Stimulated activated CD4-positive, alpha-beta T cell treated with anti-CD3 and anti-CD28 coated beads, TNF-alpha, amount 100 ng/mL, for 4 hours (primary cell): Measurements from ENCODE around the gene ITGA2.

Experiments used
- DNase-seq, 3 experiments: peaks; one replicate each; pipeline ENCODE4 v3.0.0-alpha.2; 2020; ENCODE audit warnings: low read depth in 3 of 3

The ITGA2 gene

DNA sequence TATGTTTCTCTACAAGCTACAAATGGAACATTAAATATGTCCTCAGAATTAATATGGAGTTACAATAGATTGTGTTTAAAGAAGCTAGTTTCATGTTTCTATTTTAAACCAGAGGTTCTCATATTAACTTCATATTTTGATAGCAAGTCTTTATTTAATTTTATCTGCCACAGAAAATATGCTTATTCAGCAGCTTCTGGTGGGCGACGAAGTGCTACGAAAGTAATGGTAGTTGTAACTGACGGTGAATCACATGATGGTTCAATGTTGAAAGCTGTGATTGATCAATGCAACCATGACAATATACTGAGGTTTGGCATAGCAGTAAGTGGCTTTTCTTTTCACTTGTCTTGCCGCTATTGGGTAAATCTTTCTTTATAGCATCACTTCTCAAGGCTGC, 66.2 kb downstream of the ITGA2 start:
- no peak for DNase-seq

DNA sequence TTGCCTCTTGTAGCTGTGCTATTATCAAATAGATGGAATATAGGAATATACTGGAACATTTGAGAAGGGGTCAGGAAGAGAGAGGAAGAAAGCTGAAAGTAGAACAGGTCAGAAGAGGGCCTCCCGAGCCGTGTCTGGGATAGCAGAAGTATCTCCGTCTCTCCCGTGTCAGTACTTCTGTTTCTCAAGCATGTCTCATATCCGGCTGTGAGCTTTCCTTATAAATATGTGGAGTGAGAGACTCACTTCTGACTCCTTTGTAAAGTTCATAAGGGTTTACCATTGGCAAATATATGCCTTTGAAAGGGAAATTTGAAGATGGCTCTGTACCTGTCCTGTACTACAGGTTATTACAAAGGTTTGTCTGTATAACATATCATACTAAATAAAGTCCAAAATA, 70.1 kb downstream of the ITGA2 start:
- no peak for DNase-seq

DNA sequence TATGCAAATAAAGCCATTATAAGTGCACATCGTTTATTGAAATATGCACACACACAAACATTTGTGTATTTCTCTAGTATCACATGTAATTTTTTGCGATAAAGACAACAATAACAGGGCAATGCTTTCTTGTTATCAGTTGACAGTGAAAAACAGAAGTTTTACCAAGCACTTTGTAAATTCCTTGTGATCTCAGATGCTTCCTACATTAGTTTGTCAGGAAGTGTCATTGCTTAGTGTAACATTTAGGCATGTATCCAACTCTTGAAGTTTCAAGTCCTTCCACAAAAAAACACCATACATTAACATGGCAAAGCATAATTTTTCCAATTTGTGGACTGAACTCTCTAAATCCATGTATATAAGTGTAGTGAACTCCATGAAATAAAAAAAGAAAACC, 74.0 kb downstream of the ITGA2 start:
- DNase-seq = no peak

DNA sequence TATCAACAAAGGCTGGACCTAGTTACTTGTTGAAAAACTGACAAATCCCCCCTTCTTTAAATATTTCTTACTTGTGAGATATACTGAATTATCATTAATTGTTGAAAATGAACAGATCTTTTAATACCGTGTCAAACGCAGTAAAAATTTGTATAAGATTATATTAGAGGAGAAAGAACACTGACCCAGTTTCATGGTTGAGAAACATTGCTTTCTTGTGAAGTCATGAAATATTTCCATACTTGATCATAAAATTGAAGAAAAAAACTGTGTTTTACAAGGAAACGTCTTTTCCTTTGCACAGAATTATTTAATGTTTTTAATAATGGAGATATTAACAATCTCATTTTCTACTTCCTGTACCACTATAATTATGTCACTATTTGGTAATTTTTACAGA, 74.6 kb downstream of the ITGA2 start:
- no peak for DNase-seq

DNA sequence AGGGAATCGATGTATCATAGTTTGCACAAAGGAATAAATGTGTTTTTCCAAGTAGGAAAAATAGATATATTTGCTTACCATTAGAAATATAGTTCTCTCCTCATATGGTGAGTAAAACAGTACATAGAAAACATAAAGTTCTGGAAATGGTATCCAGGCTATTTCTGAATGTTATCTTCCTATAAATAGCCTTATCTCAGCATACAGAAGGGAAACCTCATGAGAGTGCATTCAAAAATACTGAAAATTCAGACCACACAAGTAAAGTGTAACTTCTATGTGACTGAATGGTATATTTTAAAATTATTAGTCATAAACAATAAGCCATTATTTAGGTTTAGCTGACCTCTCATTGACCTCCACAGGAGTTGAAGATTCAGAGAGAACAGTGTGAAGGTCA, 76.9 kb downstream of the ITGA2 start:
- DNase-seq = no peak

DNA sequence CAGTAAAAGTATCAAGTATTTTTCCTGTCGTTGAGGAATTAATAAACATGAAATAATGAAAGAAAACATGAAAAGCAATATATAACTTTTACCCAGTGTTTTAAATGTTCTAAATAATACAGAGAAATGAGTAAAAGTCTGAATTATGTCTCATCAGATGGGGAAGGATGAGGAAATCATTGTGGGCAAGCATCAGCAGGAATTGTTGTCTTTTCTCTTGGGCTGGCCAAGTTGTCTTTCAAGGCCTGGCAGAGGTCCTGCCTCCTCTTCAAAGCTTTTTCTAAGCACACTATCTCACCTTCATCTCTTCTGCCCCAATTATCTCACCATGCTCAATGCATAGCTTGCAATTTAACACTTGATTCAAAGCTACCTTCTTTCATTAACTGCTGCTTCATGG, 78.5 kb downstream of the ITGA2 start:
- DNase-seq = no peak

DNA sequence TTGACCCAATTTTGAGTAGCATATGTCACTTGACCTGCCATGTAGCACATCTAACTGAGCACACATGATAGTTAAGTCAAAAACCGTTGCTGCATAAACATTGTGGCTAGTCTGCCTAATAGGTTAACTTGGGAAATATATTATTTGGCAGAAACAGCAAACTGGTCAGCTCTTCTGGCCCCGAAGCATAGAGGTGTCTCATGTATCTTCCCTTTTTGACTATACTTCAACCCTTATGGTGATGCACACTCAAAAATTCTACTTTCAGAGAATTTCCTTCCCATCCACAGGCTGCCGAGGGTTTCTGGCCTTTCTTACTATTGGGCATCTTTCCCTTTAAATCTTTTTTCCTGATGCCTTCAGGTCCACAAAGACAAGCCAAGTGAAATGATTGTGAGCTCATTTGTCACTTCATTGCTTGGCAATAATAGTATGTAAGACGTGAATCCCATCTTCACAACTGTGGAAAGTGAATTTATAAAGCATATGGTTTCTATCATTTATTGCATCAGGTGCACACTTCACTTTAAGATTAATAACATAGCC, 79.2 kb downstream of the ITGA2 start:
- no peak for DNase-seq

DNA sequence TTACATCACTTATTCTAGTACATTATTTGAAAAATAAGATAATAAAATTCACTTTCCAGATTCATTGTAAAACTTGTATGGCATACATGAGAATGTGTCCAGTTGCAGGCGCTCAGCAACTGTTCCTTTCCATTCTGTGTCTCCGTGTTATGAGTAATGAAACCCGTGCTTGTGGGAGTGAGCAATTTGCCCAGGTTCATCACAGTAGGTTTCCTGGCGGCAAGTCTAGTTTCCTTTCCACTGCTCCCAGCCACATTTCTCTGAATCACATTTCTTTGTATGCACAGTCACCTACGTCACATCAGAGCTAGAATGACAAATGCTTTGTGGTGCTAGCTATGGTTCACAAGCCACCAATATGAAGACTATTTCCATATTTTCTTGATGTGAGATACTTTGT, 80.5 kb downstream of the ITGA2 start:
- peak in 2 of 3 experiments; percentile 5 to 8 for DNase-seq

DNA sequence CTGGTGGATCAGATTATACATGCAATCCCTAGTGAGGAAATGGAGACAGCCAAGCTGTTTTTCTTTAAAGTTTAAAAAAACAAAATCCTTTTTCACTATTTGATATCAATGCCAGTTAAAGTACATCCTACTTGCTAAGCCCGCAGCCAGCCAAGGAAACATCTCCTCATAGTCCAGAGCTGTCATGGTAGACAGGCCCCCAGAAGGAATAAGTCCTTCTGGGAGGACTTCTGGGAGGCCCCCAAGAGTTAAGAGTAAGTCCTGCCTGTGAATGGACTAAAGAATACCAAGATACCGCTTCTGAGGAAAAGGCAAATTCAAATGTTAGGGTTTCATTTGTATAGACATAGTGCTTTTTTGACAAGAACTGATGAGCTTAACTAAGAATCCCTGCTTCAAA, 82.1 kb downstream of the ITGA2 start:
- DNase-seq = no peak

DNA sequence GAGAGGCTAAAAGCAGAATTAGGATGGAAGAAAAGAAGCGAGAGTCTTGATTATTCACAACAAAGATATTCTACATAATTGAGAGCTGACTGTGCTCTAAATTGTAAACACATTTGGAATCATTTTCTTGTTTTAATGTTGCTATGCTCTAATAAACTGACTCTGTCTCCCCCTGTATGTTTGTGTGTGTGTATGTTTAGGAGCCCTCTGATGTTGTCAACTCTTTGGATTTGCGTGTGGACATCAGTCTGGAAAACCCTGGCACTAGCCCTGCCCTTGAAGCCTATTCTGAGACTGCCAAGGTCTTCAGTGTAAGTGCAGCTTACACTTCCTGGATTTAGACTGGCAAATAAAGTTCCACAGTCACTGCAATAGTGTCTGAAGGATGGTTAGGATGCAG, 82.6 kb downstream of the ITGA2 start:
- DNase-seq = no peak

DNA sequence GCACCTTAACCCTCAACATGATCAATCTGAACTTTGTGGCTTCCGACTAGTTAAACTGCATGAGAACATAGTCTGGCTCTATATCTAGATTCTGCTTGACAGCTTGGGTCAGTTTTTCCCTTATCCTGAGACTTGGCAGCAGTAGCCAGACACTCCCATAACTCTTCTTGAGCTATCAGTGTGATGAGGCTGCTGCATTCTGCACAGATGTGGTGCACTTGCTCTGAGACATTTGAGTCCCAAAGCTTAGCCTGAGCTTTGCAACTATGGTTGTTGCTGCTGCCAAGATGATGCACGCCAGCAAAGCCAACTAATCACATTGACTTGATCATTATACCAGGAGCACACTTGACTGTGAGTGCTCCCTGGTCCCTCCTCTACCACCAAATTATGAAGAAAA, 84.2 kb downstream of the ITGA2 start:
- no peak for DNase-seq

DNA sequence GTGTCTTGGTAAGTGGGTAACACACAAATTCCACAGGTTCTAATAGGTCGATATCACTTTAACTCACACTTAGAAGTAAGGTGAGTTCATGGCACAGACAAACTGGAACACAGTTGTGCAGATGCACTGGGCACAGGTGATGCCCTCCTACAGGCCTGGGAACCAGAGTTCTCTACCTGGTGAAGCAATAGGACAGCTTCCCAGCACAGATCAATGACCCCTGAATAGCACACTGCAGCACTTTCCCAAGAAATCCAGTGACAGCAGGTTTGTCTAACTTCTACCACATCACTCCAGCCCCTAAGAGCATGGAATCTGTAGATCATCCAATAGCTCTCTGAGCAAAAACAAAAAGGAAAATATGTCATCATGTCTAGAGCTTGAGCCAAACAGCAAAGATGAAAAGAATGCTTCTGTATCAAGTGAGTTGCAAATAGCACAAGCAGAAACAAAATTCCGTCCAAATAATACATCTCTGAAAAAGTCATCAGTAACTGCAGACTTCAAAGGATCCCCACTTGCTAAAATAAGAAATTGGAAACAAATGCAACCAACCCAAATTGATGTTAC, 86.9 kb downstream of the ITGA2 start:
- no peak for DNase-seq

DNA sequence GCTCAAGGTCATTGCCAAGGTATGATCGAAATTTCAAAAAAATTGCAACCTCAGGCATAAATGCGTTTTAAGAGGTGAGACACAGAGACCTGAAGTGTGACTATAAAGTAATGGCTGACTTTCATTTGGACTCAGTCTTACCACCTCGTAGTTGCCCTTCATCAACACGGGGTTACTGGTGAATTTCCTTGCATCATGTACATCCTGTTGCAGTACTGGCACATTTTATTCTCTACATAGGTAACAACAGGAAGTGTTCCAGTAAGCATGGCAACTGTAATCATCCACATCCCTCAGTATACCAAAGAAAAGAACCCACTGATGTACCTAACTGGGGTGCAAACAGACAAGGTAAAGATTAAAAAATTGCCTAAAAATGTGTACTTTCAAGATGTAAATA, 91.1 kb downstream of the ITGA2 start:
- no peak for DNase-seq

DNA sequence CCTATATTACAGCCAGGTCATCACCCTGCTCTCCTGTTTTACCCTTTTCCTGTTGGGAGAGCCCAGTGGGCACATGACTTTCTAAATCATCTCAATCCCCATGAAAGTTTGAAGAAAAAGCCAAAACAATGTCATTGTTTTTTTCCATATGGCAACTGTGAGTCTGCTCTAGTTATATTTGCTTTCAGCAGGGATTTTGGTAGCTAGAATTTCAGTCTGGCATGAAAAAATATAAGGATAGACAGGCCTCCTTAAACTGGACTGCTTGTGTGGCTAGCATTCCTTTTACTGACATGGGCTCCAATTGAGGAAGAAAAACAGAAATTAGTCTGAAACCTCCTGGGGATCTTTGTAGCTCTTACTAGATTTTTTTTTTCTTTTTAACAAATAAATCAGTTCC, 94.8 kb downstream of the ITGA2 start:
- no peak for DNase-seq

DNA sequence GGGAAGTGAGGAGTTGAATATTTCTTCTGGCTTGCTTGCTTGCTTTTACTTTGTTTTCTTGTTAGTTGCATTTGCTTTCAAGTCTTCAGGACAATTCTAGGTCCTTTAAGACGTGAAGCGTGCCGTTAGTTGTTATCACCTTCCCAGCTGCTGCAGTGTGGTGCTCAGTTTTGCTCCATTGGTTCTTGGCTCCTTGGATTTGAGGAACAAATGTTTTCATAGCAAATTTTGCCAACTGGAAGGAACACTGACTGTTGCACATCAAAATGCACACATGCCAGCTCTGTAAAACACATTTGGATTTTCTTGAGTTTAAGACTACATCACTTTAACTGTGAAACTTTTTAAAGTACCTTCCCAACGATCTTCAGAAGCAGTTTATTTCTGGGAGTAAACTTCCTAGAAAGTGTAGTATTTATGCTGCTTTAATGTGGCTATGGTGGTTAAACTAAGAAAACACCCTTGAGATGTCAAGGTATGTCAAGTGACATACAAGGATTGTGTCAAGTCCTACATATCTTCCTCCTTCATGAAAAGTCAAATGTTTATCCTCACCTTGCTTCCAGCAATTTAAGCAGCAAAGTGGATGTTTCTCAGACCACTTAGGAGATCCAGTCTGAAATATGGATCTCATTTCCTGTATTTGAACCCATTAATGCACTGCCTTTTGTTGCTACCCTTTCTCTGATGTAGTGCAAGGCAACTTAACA, 95.5 kb downstream of the ITGA2 start:
- no peak for DNase-seq

DNA sequence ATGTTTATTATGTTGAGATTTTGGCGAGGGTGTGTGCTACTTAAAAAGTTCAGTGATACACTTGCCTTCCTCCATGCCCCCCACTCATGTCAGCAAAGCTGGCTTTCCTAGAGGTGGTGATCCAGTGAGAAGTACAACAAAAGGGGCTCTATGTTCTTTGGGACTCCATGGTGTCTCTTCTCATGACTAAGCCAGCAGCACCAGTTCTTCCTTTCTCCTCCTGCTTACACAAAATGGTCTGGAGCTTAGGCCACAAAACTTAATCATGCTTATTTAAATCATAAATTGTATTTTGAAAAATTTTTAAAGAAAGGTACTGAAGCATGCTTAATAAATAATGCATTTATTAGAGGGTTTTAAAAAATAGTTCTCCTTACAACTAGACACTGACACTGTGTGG, 98.0 kb downstream of the ITGA2 start:
- DNase-seq = no peak

DNA sequence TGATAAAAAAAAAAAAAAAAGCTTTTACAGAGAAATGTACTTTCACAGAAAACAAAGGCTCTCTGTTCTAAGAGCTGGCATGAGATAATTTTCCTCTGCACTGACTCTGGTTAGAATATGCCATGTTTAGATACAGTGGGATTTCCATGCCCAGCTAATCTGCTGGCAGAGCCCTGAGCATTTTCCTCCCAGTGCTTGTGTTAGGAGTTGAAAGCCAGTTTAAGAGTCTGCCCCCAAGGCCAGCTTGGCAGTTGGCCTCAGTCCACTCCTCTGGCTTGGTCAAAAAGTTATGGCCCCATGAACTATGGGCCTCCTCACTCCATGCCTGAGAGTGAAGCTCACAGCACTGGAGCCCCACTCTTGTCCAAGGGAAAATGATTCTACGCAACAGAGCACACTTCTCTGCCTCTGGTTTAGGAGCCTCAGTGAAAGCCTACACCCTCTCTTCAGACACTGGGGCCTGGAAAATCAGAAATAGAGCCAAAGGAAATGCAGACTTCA, 98.5 kb downstream of the ITGA2 start:
- no peak for DNase-seq

DNA sequence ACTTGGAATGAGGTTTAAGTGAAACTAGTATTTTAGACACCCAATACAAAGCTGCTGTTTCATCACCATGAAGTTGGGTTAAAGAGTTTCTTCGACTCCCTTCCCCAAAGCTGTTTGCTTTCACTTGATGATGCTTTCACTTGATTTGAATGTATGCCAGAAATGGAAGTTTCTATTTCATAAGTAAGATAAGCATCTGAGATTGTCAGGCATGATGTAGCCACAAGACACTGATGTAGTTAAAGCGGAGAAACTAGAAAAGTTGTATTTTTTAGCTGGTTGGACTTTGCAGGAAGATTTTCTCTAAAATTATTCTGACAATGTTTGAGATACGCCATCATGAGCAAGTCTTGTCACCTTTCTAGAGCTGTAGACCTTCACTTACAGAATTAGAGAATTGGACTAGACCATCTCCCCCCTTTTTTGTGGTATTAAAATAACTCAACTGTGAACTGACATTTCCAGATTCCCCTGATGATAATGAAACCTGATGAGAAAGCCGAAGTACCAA, 100.4 kb downstream of the ITGA2 start:
- no peak for DNase-seq

DNA sequence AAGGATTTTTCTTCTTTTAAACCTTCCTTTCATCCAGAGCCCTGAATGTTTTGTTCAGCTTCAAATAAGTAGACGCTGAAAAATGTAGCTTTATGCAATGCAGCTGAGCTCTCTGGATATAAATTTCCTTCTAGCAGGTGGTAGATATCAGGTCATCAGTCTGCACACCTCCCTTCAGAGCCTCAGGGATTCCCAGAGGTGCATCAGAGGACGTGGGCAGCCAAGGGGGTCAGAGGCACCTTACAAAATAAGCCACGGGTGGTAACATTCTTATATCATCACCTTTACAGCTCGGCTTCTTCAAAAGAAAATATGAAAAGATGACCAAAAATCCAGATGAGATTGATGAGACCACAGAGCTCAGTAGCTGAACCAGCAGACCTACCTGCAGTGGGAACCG, 101.1 kb downstream of the ITGA2 start:
- no peak for DNase-seq

DNA sequence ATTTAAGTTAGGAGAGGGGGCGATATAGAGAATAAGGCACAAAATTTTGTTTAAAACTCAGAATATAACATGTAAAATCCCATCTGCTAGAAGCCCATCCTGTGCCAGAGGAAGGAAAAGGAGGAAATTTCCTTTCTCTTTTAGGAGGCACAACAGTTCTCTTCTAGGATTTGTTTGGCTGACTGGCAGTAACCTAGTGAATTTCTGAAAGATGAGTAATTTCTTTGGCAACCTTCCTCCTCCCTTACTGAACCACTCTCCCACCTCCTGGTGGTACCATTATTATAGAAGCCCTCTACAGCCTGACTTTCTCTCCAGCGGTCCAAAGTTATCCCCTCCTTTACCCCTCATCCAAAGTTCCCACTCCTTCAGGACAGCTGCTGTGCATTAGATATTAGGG, 102.1 kb downstream of the ITGA2 start:
- DNase-seq = no peak

DNA sequence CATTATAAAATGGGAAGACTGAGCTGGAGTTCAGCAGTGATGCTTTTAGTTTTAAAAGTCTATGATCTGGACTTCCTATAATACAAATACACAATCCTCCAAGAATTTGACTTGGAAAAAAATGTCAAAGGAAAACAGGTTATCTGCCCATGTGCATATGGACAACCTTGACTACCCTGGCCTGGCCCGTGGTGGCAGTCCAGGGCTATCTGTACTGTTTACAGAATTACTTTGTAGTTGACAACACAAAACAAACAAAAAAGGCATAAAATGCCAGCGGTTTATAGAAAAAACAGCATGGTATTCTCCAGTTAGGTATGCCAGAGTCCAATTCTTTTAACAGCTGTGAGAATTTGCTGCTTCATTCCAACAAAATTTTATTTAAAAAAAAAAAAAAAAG, 103.1 kb downstream of the ITGA2 start:
- DNase-seq = no peak

DNA sequence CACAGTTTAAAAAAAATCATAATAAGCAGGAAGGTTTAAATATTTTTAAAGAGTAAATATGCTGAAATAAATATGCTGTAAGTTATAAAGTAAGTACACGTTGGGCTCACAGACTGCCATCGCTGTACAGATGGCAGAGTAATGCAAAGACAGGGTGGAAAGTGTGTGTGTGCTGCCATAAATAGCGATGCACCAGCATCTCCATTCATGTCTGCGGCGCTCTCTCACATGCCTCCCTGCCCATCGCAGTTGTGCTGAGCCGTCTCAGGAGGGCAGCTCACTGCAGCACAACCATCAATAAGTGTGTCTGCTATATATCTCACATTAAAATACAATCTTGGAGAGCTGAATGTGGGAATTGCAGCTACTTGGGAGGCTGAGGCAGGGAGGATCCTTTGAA, 106.1 kb downstream of the ITGA2 start:
- DNase-seq = no peak

DNA sequence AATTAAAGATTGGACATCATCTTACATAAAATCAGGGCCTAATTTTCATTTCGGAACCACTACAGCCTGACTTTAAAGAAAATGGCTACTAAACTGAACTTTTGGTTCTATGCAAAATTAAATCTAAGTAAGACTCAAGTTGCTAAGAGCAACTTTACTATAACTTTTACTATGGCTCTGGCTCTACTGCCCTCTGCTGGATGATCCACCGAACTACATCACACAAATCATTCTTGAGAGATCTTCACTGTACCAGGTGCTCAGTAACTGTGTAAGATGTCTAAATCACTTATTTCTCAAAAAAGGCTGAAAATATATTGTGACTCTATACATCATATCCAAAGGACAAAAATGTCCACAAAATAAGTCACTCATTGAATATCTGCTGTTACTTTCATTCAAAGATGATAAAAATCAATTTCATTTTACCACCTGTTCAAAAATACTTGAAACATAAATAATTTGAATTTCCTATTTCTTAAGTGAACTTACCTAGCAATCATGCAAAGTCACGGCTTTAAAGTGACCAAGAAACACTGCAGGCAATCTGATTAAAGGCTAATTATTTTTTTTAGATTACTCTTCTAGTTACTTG, 106.9 kb downstream of the ITGA2 start:
- DNase-seq = peak; percentile 16 to 54 (median 42)
